ENCODE measurements around the gene WDR37. TPM values are rescaled to one million over a fixed set of nuclear protein-coding genes. Genes with fewer than 3 reads are reported as not detected.

Gene WDR37
- polyA plus RNA-seq, 1 experiment = 16.0 TPM

GRCh38 chr10:1179346-1180070 is 123.3 kb downstream of the WDR37 start:
- no peak for DNase-seq (ENCODE audit: low read depth, low spot score)
- ChIA-PET POLR2A (no interaction called here), CTCF (no interaction called here)
- Histone ChIP-seq H3K4me3 (ENCODE audit: low read depth, low read length) (no peak overlapping the region), H3K9me3 (ENCODE audit: control insufficient read depth, insufficient read depth, low read length) (no peaks in the 10 kb centered on the region; the same call in 1 of the 2 replicates), H3K27me3 (ENCODE audit: control insufficient read depth, insufficient read depth, low read length) (peaks cover 3% of the 10 kb centered on the region), H3K27ac (ENCODE audit: low read depth, low read length) (no peak overlapping the region)
- TF ChIP-seq CTCF (IDR thresholded peaks at IDR 0.05; ENCODE audit: low read depth, low read length) = no peak

DNA sequence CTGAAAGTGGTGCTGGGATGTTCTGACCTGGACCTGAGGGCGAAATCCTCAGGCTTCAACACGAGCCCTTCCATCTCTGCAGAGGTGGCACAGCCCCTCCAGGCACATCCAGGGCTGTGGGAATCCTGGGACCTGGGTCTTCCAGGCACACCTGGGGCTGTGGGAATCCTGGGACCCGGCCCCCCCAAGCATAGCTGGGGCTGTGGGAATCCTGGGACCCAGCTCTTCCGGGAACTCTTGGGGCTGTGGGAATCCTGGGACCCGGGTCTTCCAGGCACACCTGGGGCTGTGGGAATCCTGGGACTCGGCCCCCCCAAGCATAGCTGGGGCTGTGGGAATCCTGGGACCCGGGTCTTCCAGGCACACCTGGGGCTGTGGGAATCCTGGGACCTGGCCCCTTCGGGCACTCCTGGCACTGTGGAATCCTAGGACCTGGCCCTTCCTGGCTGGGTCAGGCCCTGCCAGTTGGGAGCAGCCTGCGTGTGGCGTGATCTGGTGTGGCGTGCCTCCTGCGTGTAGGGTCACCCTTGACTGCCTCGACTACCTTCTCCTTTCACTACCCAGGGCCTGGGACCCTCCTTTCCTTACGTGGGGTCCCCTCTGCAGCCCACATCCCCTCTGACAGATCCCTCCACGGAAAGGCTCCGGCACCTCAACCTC is 124.0 kb downstream of the WDR37 start:
- ChIA-PET CTCF (no interaction called here), POLR2A (no interaction called here)
- H3K27ac ChIP-seq (ENCODE audit: low read depth, low read length) = no peak overlapping the region
- no peak for DNase-seq (ENCODE audit: low read depth, low spot score)
- no peak overlapping the region for H3K4me3 ChIP-seq (ENCODE audit: low read depth, low read length)
- H3K27me3 ChIP-seq (ENCODE audit: control insufficient read depth, insufficient read depth, low read length) = peaks cover 3% of the 10 kb centered on the region
- no peak for TF ChIP-seq CTCF (IDR thresholded peaks at IDR 0.05; ENCODE audit: low read depth, low read length)
- H3K9me3 ChIP-seq (ENCODE audit: control insufficient read depth, insufficient read depth, low read length) = no peaks in the 10 kb centered on the region; the same call in 1 of the 2 replicates

- H3K4me3 ChIP-seq (ENCODE audit: low read depth, low read length) = no peak overlapping the region
- POLR2A ChIA-PET = no interaction called here
- DNase-seq (ENCODE audit: low read depth, low spot score) = no peak
- CTCF ChIA-PET = no interaction called here
- no peak for TF ChIP-seq CTCF (IDR thresholded peaks at IDR 0.05; ENCODE audit: low read depth, low read length)
- no peak overlapping the region for H3K27ac ChIP-seq (ENCODE audit: low read depth, low read length)
- H3K9me3 ChIP-seq (ENCODE audit: control insufficient read depth, insufficient read depth, low read length) = no peaks in the 10 kb centered on the region; the same call in 1 of the 2 replicates
- peaks cover 3% of the 10 kb centered on the region for H3K27me3 ChIP-seq (ENCODE audit: control insufficient read depth, insufficient read depth, low read length)
These were observed 124.7 kb downstream of the WDR37 start for GRCh38 chr10:1180836-1181235.

Other genes starting within 250 kb of the WDR37 start
- 33.5 and 34.0 TPM in 2 replicates for gene LARP4B, start 124.7 kb upstream of the WDR37 start, polyA plus RNA-seq (2011; rRNA removed)
- gene GTPBP4, start 68.0 kb upstream of the WDR37 start, polyA plus RNA-seq (2011; rRNA removed) = 33.4 and 34.9 TPM in 2 replicates
- not detected in 2 replicates for gene IDI2, start 30.5 kb upstream of the WDR37 start, polyA plus RNA-seq (2011; rRNA removed)
- gene IDI1, start 7.3 kb upstream of the WDR37 start, polyA plus RNA-seq (2011; rRNA removed) = 29.4 and 37.6 TPM in 2 replicates